SK-MEL-5 (cell line): ENCODE data around the gene GAREM1. TPM values are rescaled to one million over a fixed set of nuclear protein-coding genes. Genes with fewer than 3 reads are reported as not detected.

Experiments used
- DNase-seq: peaks from one replicate; pipeline ENCODE4 v3.0.0-alpha.2; 2016; ENCODE audit warnings: low read depth, low spot score
- in situ Hi-C: cut with HindIII; loops from 2 replicates; pipeline ENCODE4 v1.10.0; 2016; ENCODE audit warnings: low sequenced_read_pairs, high pct_unique_total_duplicates, low pct_unique_long_range_greater_than_20kb
- total RNA-seq: library from RNA; depleted of rRNA; stranded (reverse); fragments of >200 nt; shearing (Covaris generic); gene quantifications from 2 replicates; pipeline ENCODE4 v1.2.3, GENCODE V29; 2014

GAREM1 gene
- total RNA-seq, 1 experiment from 2014 or later = 6.9 TPM

GRCh38 chr18:32438173-32438572, 32.5 kb downstream of the GAREM1 start:
- in situ Hi-C loops = no loop called here

GRCh38 chr18:32437100-32437834, 33.4 kb downstream of the GAREM1 start:
- DNase-seq = no peak
- in situ Hi-C loops = no loop called here

More at GRCh38 chr18:32438173-32438572, 32.5 kb downstream of the GAREM1 start:
- no peak for DNase-seq

- in situ Hi-C loops = no loop called here
- no peak for DNase-seq
Measured at GRCh38 chr18:32435631-32436500, 34.8 kb downstream of the GAREM1 start.

- in situ Hi-C loops = no loop called here
- DNase-seq = no peak
Measured at GRCh38 chr18:32431753-32432152, 38.9 kb downstream of the GAREM1 start.

GRCh38 chr18:32429402-32429801, 41.3 kb downstream of the GAREM1 start:
- DNase-seq = no peak
- in situ Hi-C loops = no loop called here

GRCh38 chr18:32427084-32427900, 43.4 kb downstream of the GAREM1 start:
- in situ Hi-C loops = no loop called here
- DNase-seq = no peak

- peak; percentile 19 for DNase-seq
- in situ Hi-C loops = no loop called here
Measured at GRCh38 chr18:32425466-32425865, 45.2 kb downstream of the GAREM1 start.

- in situ Hi-C loops = no loop called here
- DNase-seq = no peak
Measured at GRCh38 chr18:32424696-32425095, 46.0 kb downstream of the GAREM1 start.

GRCh38 chr18:32422978-32423740, 47.5 kb downstream of the GAREM1 start:
- DNase-seq = peak; percentile 71
- in situ Hi-C loops = no loop called here

- no peak for DNase-seq
- in situ Hi-C loops = no loop called here
Measured at GRCh38 chr18:32422201-32422600, 48.5 kb downstream of the GAREM1 start.

GRCh38 chr18:32420084-32420750, 50.5 kb downstream of the GAREM1 start:
- no peak for DNase-seq
- in situ Hi-C loops = no loop called here

- DNase-seq = no peak
- in situ Hi-C loops = no loop called here
Measured at GRCh38 chr18:32418148-32418547, 52.5 kb downstream of the GAREM1 start.

GRCh38 chr18:32405588-32405987, 65.1 kb downstream of the GAREM1 start:
- in situ Hi-C loops = no loop called here
- DNase-seq = no peak

- in situ Hi-C loops = no loop called here
- DNase-seq = no peak
Measured at GRCh38 chr18:32401621-32402020, 69.1 kb downstream of the GAREM1 start.

- no peak for DNase-seq
- in situ Hi-C loops = no loop called here
Measured at GRCh38 chr18:32393407-32393806, 77.3 kb downstream of the GAREM1 start.

GRCh38 chr18:32391126-32391525, 79.6 kb downstream of the GAREM1 start:
- no peak for DNase-seq
- in situ Hi-C loops = no loop called here

GRCh38 chr18:32389858-32390257, 80.8 kb downstream of the GAREM1 start:
- in situ Hi-C loops = no loop called here

More at GRCh38 chr18:32389858-32390257, 80.8 kb downstream of the GAREM1 start:
- no peak for DNase-seq
